ENCODE measurements around the gene EPB41L4A.
"Not testable (repeated sequence)": the region's sequence is repeated elsewhere in the genome, so short reads cannot be mapped to it uniquely, and the experiment has no call there.

EPB41L4A gene

DNA sequence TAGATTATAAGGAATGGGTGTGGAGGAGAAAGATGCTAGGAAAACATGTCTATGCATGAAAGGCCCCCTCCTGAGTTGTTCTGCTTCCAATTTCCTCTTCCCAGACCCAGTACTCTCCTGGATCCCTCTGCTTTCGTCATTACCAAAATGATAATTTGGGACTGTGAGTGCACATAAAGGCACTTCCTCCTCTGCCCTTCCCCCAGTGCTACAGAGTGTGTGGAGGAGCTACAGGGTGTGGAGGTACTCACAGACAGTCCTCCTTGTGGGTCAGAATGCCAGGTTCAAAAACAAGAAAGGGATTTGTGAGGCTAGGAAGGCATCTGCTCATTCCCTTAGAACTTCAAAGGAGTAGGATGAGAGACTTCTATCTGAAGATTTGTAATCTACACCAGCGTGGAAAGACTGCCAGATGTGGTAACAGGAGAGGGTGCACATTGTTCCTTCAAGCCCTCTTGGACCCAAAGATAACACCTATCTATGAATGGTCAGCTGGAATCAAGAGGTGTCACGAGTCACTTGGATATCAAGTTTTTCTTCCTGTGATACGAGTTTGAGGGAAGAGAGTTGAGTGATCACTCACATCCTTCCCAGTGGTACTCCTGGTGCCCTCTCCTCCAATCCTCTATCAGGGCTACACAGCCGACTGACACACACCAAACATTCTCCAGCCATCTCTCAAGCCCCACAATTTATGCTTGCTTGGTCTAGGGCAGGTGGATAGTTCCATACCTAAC, 201.1 kb downstream of the EPB41L4A start:
- no peak overlapping the region for H3K4ac ChIP-seq (ENCODE audit: low read depth, low read length)
- H3K9ac ChIP-seq (ENCODE audit: low read length) = no peak overlapping the region
- no peaks in the 10 kb centered on the region for H3K36me3 ChIP-seq (ENCODE audit: control insufficient read depth, insufficient read depth, low read length)
- no peak overlapping the region for H2BK5ac ChIP-seq (ENCODE audit: low read length)
- no peaks in the 10 kb centered on the region for H3K27me3 ChIP-seq (ENCODE audit: insufficient read depth, low read length, poor library complexity)
- H3K79me1 ChIP-seq (ENCODE audit: low read length) = no peaks in the 10 kb centered on the region
- H2BK120ac ChIP-seq (ENCODE audit: low read depth, low read length) = no peak overlapping the region
- no peaks in the 10 kb centered on the region for H3K79me2 ChIP-seq (ENCODE audit: control insufficient read depth, insufficient read depth, low read length)
- WGBS (ENCODE audit: extremely low coverage, insufficient coverage, low lambda C conversion rate) = no CpG with 5 or more reads among the region's 5 CpGs
- no peak overlapping the region for H3K4me3 ChIP-seq (ENCODE audit: low read length)
- H2BK15ac ChIP-seq (replicated peaks; ENCODE audit: low read depth) = no peak overlapping the region
- DNase-seq = peak; percentile 78
- peak overlapping the region; percentile 42 for H3K27ac ChIP-seq (ENCODE audit: low read depth, low read length)
- no peak overlapping the region for H3K23ac ChIP-seq (ENCODE audit: low read length)
- no peak overlapping the region for H3K18ac ChIP-seq (ENCODE audit: low read length)
- no peak overlapping the region for H4K5ac ChIP-seq (ENCODE audit: low read length)
- no peak overlapping the region for H4K8ac ChIP-seq (ENCODE audit: low read depth, low read length)
- no peak overlapping the region for H3K56ac ChIP-seq (ENCODE audit: low read length)
- no peak overlapping the region for H2AK5ac ChIP-seq (ENCODE audit: low read length)
- peaks cover 3% of the 10 kb centered on the region for H3K4me1 ChIP-seq (ENCODE audit: control insufficient read depth, low read depth, low read length)
- no peak overlapping the region for H3K4me2 ChIP-seq (ENCODE audit: low read length)

DNA sequence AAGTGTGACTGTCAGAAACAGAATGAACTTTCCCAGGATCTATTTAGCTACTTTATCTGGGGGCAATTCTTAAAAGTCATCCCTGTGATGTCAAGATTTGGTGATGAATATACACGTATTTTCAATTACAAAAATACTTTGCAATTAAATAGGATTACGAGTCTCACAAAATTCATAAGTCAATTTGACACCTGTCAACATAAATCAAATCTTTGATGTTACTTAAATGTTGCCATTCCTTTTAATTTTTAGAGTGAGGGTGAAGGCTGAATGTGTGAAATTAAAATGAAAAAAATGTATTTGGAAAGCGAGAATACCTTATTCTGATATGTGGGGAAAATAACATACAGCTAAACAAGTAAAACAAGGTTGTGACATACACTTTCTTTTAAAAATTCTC, 202.9 kb downstream of the EPB41L4A start:
- no peak overlapping the region for H2BK5ac ChIP-seq (ENCODE audit: low read length)
- H3K27ac ChIP-seq (ENCODE audit: low read depth, low read length) = no peak overlapping the region
- no peak overlapping the region for H3K23ac ChIP-seq (ENCODE audit: low read length)
- no peak overlapping the region for H4K5ac ChIP-seq (ENCODE audit: low read length)
- no peak overlapping the region for H3K4me2 ChIP-seq (ENCODE audit: low read length)
- H3K27me3 ChIP-seq (ENCODE audit: insufficient read depth, low read length, poor library complexity) = no peaks in the 10 kb centered on the region
- no peaks in the 10 kb centered on the region for H3K79me1 ChIP-seq (ENCODE audit: low read length)
- DNase-seq = no peak
- WGBS (ENCODE audit: extremely low coverage, insufficient coverage, low lambda C conversion rate) = no CpG with 5 or more reads among the region's 3 CpGs
- no peak overlapping the region for H3K9ac ChIP-seq (ENCODE audit: low read length)
- no peak overlapping the region for H4K8ac ChIP-seq (ENCODE audit: low read depth, low read length)
- no peak overlapping the region for H2AK5ac ChIP-seq (ENCODE audit: low read length)
- H3K18ac ChIP-seq (ENCODE audit: low read length) = no peak overlapping the region
- no peaks in the 10 kb centered on the region for H3K79me2 ChIP-seq (ENCODE audit: control insufficient read depth, insufficient read depth, low read length)
- no peak overlapping the region for H3K4ac ChIP-seq (ENCODE audit: low read depth, low read length)
- no peak overlapping the region for H2BK120ac ChIP-seq (ENCODE audit: low read depth, low read length)
- peaks cover 3% of the 10 kb centered on the region for H3K4me1 ChIP-seq (ENCODE audit: control insufficient read depth, low read depth, low read length)
- no peak overlapping the region for H2BK15ac ChIP-seq (replicated peaks; ENCODE audit: low read depth)
- H3K36me3 ChIP-seq (ENCODE audit: control insufficient read depth, insufficient read depth, low read length) = no peaks in the 10 kb centered on the region
- no peak overlapping the region for H3K4me3 ChIP-seq (ENCODE audit: low read length)
- H3K56ac ChIP-seq (ENCODE audit: low read length) = no peak overlapping the region

DNA sequence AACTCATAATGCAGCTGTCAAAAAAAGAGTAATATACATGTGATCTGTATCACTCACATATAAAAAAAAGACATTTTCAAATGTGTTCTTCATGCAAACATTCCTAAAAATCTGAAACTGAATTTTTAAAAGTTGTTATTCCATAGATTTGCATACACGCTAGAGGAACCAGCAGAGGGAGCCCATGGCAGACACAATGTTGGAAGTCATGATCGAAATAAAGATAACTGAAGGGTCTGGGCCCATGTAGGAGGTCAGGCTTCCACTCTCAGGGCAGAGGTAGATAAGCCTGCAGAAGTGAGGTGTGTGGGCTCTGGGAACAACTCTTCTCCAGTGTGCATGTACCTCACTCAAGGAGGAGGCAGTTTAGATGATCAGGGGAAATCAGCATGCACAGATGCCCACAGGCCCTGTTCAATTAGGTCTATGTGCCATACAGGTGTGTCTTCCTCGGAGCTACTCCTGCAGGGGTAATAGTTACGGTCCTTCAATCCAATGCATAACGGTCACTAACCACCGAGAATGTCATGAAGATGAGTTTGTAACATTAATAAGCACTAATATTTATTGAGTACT, 208.6 kb downstream of the EPB41L4A start:
- Histone ChIP-seq H3K79me1 (ENCODE audit: low read length) (no peaks in the 10 kb centered on the region), H2AK5ac (ENCODE audit: low read length) (no peak overlapping the region), H3K4me1 (ENCODE audit: control insufficient read depth, low read depth, low read length) (peaks cover 6% of the 10 kb centered on the region), H3K4me2 (ENCODE audit: low read length) (no peak overlapping the region), H2BK120ac (ENCODE audit: low read depth, low read length) (no peak overlapping the region), H3K79me2 (ENCODE audit: control insufficient read depth, insufficient read depth, low read length) (no peaks in the 10 kb centered on the region), H4K5ac (ENCODE audit: low read length) (no peak overlapping the region), H3K18ac (ENCODE audit: low read length) (no peak overlapping the region), H3K23ac (ENCODE audit: low read length) (no peak overlapping the region), H3K9ac (ENCODE audit: low read length) (no peak overlapping the region), H3K4ac (ENCODE audit: low read depth, low read length) (no peak overlapping the region), H2BK15ac (replicated peaks; ENCODE audit: low read depth) (no peak overlapping the region), H3K4me3 (ENCODE audit: low read length) (no peak overlapping the region), H3K27ac (ENCODE audit: low read depth, low read length) (no peak overlapping the region), H3K36me3 (ENCODE audit: control insufficient read depth, insufficient read depth, low read length) (no peaks in the 10 kb centered on the region), H3K56ac (ENCODE audit: low read length) (no peak overlapping the region), H2BK5ac (ENCODE audit: low read length) (no peak overlapping the region), H4K8ac (ENCODE audit: low read depth, low read length) (no peak overlapping the region), H3K27me3 (ENCODE audit: insufficient read depth, low read length, poor library complexity) (no peaks in the 10 kb centered on the region)
- WGBS (ENCODE audit: extremely low coverage, insufficient coverage, low lambda C conversion rate) = no CpG with 5 or more reads among the region's 6 CpGs
- DNase-seq = peak; percentile 79

DNA sequence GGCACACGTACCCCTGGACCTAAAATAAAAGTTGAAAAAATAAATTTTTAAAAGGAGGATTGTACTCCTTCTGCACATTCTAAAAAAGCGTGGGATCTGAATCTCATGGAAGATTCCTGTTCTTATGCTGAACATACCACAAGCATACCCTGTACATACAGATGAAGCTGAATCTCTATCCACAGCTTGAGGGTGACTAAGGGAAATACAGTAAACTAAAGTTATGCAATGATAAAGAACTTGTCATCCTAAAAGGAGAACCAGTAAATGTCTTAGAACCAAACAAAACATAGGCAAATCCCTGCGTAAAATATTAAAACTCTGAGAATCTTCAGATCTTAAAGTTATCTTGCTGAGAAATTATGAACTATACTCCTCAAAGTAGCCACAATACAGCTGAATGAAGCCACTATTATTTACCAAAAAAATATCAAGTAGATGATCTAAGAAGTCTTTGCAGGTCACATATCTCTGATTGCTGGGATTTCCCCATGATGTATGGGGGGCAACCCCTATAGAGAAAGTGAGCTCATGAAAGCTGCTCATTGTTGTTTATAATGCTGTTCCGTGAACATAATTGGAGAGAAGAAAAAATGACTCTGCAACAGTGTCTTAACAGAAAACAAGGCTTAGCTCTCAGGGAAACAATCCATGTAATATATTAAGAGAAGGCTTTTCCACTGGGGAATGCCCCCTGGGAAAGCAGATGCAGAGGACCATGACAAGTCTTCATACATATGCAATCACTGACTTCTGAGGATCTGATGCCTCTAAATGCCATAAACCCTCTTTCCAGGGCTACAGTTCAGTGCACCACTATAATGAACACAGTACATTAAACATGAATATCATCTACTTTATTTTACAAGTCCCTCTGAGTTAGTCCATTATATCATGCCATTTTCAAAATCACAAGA, 210.1 kb downstream of the EPB41L4A start:
- WGBS (ENCODE audit: extremely low coverage, insufficient coverage, low lambda C conversion rate) = no CpG with 5 or more reads among the region's 4 CpGs
- Histone ChIP-seq H2AK5ac (ENCODE audit: low read length) (no peak overlapping the region), H3K23ac (ENCODE audit: low read length) (no peak overlapping the region), H4K8ac (ENCODE audit: low read depth, low read length) (no peak overlapping the region), H3K4me3 (ENCODE audit: low read length) (no peak overlapping the region), H2BK15ac (replicated peaks; ENCODE audit: low read depth) (no peak overlapping the region), H3K18ac (ENCODE audit: low read length) (no peak overlapping the region), H3K79me1 (ENCODE audit: low read length) (no peaks in the 10 kb centered on the region), H3K4me2 (ENCODE audit: low read length) (no peak overlapping the region), H3K36me3 (ENCODE audit: control insufficient read depth, insufficient read depth, low read length) (no peaks in the 10 kb centered on the region), H3K79me2 (ENCODE audit: control insufficient read depth, insufficient read depth, low read length) (no peaks in the 10 kb centered on the region), H3K27ac (ENCODE audit: low read depth, low read length) (no peak overlapping the region), H4K5ac (ENCODE audit: low read length) (no peak overlapping the region), H3K4ac (ENCODE audit: low read depth, low read length) (no peak overlapping the region), H2BK120ac (ENCODE audit: low read depth, low read length) (no peak overlapping the region), H3K56ac (ENCODE audit: low read length) (no peak overlapping the region), H3K9ac (ENCODE audit: low read length) (no peak overlapping the region), H3K4me1 (ENCODE audit: control insufficient read depth, low read depth, low read length) (peaks cover 8% of the 10 kb centered on the region), H2BK5ac (ENCODE audit: low read length) (no peak overlapping the region), H3K27me3 (ENCODE audit: insufficient read depth, low read length, poor library complexity) (no peaks in the 10 kb centered on the region)
- no peak for DNase-seq

DNA sequence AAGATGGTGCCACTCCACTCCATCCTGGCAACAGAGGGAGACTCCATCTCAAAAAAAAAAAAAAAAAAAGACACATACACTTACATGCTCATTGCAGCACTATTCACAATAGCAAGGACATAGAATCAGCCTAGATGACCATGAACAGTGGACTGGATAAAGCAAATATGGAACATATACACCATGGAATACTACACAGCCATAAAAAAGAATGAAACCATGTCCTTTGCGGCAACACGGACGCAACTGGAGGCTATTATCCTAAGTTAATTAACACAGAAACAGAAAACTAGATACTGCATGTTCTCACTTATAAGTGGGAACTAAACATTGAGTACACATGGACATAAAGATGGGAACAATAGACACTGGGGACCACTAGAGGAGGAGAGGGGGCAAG, 210.9 kb downstream of the EPB41L4A start:
- H3K9ac ChIP-seq (ENCODE audit: low read length); H3K56ac ChIP-seq (ENCODE audit: low read length); H3K79me2 ChIP-seq (ENCODE audit: control insufficient read depth, insufficient read depth, low read length); H3K4me2 ChIP-seq (ENCODE audit: low read length); H2BK15ac ChIP-seq (replicated peaks; ENCODE audit: low read depth); DNase-seq; H2AK5ac ChIP-seq (ENCODE audit: low read length); H3K27me3 ChIP-seq (ENCODE audit: insufficient read depth, low read length, poor library complexity); H3K23ac ChIP-seq (ENCODE audit: low read length); H3K4me3 ChIP-seq (ENCODE audit: low read length); H2BK120ac ChIP-seq (ENCODE audit: low read depth, low read length); H4K8ac ChIP-seq (ENCODE audit: low read depth, low read length); H3K36me3 ChIP-seq (ENCODE audit: control insufficient read depth, insufficient read depth, low read length); H3K4ac ChIP-seq (ENCODE audit: low read depth, low read length); H3K27ac ChIP-seq (ENCODE audit: low read depth, low read length); H3K18ac ChIP-seq (ENCODE audit: low read length); H3K79me1 ChIP-seq (ENCODE audit: low read length); H3K4me1 ChIP-seq (ENCODE audit: control insufficient read depth, low read depth, low read length); H4K5ac ChIP-seq (ENCODE audit: low read length); H2BK5ac ChIP-seq (ENCODE audit: low read length): not testable (repeated sequence)
- WGBS (ENCODE audit: extremely low coverage, insufficient coverage, low lambda C conversion rate) = no CpG with 5 or more reads among the region's 3 CpGs

All from mesendoderm (in vitro differentiated cells).